Breast epithelium (tissue), 3 donors: Measurements from ENCODE around the gene ARHGEF1.

Experiments
- CTCF ChIP-seq, 3 donors: fragments of 450-650 bp; IDR thresholded peaks; one replicate each; pipeline ENCODE4 v1.5.1; 2016 to 2017; ENCODE audit warnings: antibody characterized with exemption in 3 of 3, mild to moderate bottlenecking in 3 of 3, moderate library complexity in 3 of 3
- POLR2AphosphoS5 ChIP-seq, 3 donors: sonication (generic); formaldehyde crosslinking; IDR thresholded peaks; one replicate each; pipeline ENCODE4 v1.6.1; 2017; ENCODE audit warnings: antibody characterized with exemption in 3 of 3

DNA sequence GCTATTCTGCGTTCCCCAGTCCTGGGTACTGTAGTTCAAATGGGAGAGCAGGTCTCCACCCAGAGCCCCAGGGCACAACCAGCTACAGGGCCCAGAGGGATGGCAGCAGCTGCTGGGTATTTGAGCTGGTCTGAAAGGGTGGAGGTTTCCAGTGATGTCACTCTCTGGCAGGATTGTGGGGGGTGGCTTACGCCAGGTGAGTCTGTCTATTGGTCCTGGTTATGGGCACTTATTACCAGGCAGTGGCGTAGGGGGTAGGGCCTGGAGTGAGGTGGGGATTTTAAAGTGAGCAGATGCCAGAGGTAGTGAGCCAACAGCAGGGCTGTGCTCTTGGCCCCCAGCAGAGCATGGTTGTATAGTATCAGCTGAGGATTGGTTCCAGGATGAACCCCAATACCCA, 16.7 kb upstream of the ARHGEF1 start:
- no peak for TF ChIP-seq CTCF (IDR thresholded peaks at IDR 0.05)
- no peak for TF ChIP-seq POLR2AphosphoS5 (IDR thresholded peaks at IDR 0.05)
